Lower leg skin (tissue), 4 donors: Measurements from ENCODE around the gene BRWD1. TPM values are rescaled to one million over a fixed set of nuclear protein-coding genes. Genes with fewer than 3 reads are reported as not detected.

ENCODE experiments used
- DNase-seq, 2 donors: peaks; one replicate each; pipeline ENCODE4 v3.0.0-alpha.2; 2019; ENCODE audit warnings: low spot score in 2 of 2
- H3K4me3 ChIP-seq: fragments of 200-600 bp; sonication (generic); 2 replicates; pipeline ENCODE4 v1.5.1; 2017; ENCODE audit warnings: mild to moderate bottlenecking, low read depth; ENCODE audit not compliant: poor library complexity, severe bottlenecking
- CTCF ChIP-seq, 3 donors: fragments of 450-650 bp; IDR thresholded peaks; one replicate each; pipeline ENCODE4 v1.5.1; 2016; ENCODE audit warnings: antibody characterized with exemption in 3 of 3, mild to moderate bottlenecking in 3 of 3, moderate library complexity in 2 of 3
- POLR2A ChIP-seq, 2 donors: fragments of 450-650 bp; IDR thresholded peaks; one replicate each; pipeline ENCODE4 v1.6.1; 2016 to 2017; ENCODE audit warnings: antibody characterized with exemption in 2 of 2, mild to moderate bottlenecking in 1 of 2, moderate library complexity in 1 of 2
- WGBS, 2 donors: methylation state at CpG; one replicate each; pipeline ENCODE4 v1.1.5; 2018; 5-methylcytosine and 5-hydroxymethylcytosine counted together
- intact Hi-C: fragments of 100-400 bp; cut with DNase I; formaldehyde crosslinking; loops from one replicate; pipeline ENCODE4 v1.15.0; 2023; ENCODE audit warnings: low total_unique reads
- total RNA-seq, 4 donors: library from RNA; depleted of rRNA; stranded (reverse); fragments of >200 nt; gene quantifications; one replicate each; pipeline ENCODE4 v1.1.0, GENCODE V29; 2016

BRWD1 gene
- total RNA-seq, 4 donors from 2014 or later = 42.2 to 57.2 (median 52.6) TPM

GRCh38 chr21:39349211-39350093 lies 36.0 kb upstream of the BRWD1 start:
- intact Hi-C loops = no loop called here
- H3K4me3 ChIP-seq = peak overlapping the region; percentile 36
- WGBS, 2 donors = 9 to 17% methylated on average over 23 to 35 of the region's 56 CpGs
- peak; percentile 95 to 99 for DNase-seq
- TF ChIP-seq POLR2A (IDR thresholded peaks at IDR 0.05) (no peak), CTCF (IDR thresholded peaks at IDR 0.05) (no peak)

GRCh38 chr21:39348355-39349210 lies 35.2 kb upstream of the BRWD1 start, which contains the start of gene HMGN1:
Gene HMGN1, minus strand, starts transcription at chr21:39349088. Its CDS starts 171 bp downstream, at chr21:39348917.
- 0% methylated on average over 29 to 38 of the region's 116 CpGs for WGBS, 2 donors
- DNase-seq = peak; percentile 73 to 96
- peak in 1 of 2 donors; percentile 27 for TF ChIP-seq POLR2A (IDR thresholded peaks at IDR 0.05)
- no peak for TF ChIP-seq CTCF (IDR thresholded peaks at IDR 0.05)
- peak within 1 kb of the TSS; percentile 73 for H3K4me3 ChIP-seq
- intact Hi-C loops = no loop called here

- intact Hi-C loops = no loop called here
- WGBS, 2 donors = 1% methylated on average over 11 of the region's 11 CpGs
- DNase-seq = no peak
- no peak for TF ChIP-seq CTCF (IDR thresholded peaks at IDR 0.05)
- TF ChIP-seq POLR2A (IDR thresholded peaks at IDR 0.05) = no peak
- peak overlapping the region; percentile 73 for H3K4me3 ChIP-seq
Measured at GRCh38 chr21:39348040-39348354, 34.6 kb upstream of the BRWD1 start.

GRCh38 chr21:39347537-39347936 lies 34.1 kb upstream of the BRWD1 start:
- DNase-seq = peak in 1 of 2 donors; percentile 45
- H3K4me3 ChIP-seq = peak overlapping the region; percentile 73
- intact Hi-C loops = no loop called here
- 13 to 15% methylated on average over 10 of the region's 10 CpGs for WGBS, 2 donors
- no peak for TF ChIP-seq CTCF (IDR thresholded peaks at IDR 0.05)
- no peak for TF ChIP-seq POLR2A (IDR thresholded peaks at IDR 0.05)

- no peak overlapping the region for H3K4me3 ChIP-seq
- TF ChIP-seq POLR2A (IDR thresholded peaks at IDR 0.05) = no peak
- TF ChIP-seq CTCF (IDR thresholded peaks at IDR 0.05) = no peak
Measured at GRCh38 chr21:39346671-39347331, 33.4 kb upstream of the BRWD1 start.

More at GRCh38 chr21:39346671-39347331, 33.4 kb upstream of the BRWD1 start:
- no peak for DNase-seq
- intact Hi-C loops = no loop called here
- WGBS, 2 donors = 56 to 57% methylated on average over 7 of the region's 7 CpGs
